Stimulated activated CD4-positive, alpha-beta T cell treated with anti-CD3 and anti-CD28 coated beads, Interleukin-1b, Interleukin-23, amount 100 ng/mL, for 1 hour (primary cell): ENCODE measurements around the gene UIMC1.
A peak's percentile ranks its signal among the peaks of the same experiment; 100 is the strongest.
"Not testable (repeated sequence)": the region's sequence is repeated elsewhere in the genome, so short reads cannot be mapped to it uniquely, and the experiment has no call there.

Source experiments
- DNase-seq, 2 donors: peaks; one replicate each; pipeline ENCODE4 v3.0.0-alpha.2; 2020; ENCODE audit warnings: low read depth in 2 of 2

Gene UIMC1

DNA sequence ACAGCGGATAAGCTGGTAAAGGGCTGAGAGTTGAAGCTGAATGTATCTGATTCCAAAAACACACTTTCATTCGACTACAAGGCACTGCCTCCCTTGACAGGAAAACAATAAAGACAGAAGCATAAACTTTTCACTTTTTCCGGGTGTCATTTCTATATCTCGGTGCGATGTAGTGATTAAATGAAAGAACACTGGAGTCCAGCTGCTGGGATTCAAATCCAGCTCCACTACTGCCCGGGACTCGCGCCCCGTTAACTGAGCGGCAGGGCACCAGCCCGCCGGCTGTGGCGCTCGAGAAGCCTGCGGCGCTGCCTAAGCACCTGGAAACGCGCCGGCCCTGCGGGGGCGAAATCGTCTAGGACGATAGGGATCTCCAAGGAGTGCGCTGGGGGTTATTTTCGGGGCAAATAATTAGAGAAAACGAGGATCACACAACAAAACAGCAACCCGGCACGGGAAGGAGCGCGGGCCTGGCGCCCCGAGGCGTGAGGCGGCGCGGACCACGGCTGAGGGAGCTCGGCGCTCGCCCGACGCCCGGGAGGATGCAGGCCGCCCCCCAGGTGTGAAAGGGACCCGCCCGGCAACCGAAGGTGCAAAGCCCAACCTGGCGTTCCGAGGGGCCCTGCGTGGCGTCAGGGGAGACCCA, 837 bp downstream of the UIMC1 start:
- DNase-seq: peak in 1 of 2 donors; percentile 39

DNA sequence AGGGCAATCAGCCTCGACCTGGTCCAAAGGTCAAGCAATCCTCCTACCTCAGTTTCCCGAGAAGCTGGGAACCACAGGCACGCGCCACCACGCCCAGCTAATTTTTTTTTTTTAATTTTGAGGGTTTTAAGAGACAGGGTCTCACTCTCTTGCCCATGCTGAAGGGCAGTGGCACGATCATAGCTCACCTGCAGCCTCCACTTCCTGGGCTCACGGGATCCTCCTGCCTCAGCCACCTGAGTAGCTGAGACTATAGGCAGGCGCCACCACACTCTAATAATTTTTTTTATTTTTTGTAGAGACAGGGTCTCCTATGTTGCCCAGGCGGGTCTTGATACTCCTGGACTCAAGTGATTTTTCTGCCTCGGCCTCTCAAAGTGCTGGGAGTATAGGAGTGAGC, 1.6 kb downstream of the UIMC1 start:
- DNase-seq: no peak

DNA sequence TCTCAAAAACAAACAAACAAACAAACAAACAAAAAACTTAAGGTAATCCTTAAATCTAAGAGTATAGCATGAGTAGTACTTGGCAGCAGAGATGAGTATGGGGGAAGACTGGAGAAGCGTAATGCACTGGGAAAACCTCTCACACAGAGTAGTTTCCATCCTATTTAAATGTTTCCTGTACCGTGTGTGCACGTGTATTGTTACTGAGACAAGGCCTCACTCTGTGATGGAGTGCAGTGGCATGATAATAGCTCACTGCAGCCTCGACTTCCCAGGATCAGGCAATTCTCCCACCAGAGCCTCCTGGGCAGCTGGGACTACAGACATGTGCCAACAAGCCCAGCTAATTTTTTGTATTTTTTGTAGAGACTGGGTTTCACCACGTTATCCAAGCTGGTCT, 2.9 kb downstream of the UIMC1 start:
- DNase-seq: no peak

DNA sequence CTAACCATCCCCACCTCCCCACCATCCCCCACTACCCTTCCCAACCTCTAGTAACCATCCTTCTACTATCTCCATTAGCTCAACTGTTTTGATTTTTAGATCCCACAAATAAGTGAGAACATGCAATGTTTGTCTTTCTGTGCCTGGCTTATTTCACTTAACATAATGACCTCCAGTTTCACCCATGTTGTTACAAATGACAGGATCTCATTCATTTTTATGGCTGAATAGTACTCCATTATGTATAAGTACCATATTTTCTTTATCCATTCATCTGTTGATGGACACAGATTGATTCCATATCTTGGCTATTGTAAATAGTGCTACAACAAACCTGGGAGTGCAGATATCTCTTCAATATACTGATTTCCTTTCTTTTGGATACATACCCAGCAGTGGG, 7.1 kb downstream of the UIMC1 start:
- not testable (repeated sequence) for DNase-seq

DNA sequence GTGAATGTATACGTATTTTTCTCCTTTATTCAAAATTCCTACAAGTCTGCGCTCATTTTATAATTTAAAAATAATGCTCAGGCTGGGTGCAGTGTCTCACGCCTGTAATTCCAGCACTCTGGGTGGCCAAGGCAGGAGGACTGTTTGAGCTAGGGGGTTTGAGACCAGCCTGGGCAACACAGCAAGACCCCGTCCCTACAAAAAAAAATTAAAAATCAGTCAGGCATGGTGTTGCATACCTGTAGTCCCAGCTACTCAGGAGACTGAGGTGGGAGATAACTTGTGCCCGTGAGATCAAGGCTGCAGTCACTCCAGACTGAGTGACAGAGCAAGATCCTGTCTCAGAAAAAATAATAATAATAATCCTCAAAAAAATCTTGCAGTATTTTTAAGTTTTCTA, 7.8 kb downstream of the UIMC1 start:
- no peak for DNase-seq

DNA sequence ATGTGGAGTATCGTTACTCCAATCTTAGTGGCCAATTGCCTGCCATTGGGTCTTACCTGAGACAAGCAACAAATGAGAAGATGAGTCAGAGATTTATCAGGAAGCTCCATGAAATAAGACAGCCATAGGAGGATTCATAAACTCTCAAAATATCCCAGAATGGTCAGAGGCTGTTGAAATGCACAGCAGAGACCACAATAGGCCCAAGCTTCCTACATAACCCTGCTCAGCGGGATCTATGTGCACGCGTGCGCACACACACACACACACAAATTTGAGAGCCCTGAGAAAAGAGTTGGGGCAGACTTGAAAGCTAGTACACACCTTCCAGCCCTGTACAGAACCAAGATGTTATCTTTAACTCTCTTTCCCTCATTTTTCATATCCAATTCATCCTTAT, 9.8 kb downstream of the UIMC1 start:
- no peak for DNase-seq

DNA sequence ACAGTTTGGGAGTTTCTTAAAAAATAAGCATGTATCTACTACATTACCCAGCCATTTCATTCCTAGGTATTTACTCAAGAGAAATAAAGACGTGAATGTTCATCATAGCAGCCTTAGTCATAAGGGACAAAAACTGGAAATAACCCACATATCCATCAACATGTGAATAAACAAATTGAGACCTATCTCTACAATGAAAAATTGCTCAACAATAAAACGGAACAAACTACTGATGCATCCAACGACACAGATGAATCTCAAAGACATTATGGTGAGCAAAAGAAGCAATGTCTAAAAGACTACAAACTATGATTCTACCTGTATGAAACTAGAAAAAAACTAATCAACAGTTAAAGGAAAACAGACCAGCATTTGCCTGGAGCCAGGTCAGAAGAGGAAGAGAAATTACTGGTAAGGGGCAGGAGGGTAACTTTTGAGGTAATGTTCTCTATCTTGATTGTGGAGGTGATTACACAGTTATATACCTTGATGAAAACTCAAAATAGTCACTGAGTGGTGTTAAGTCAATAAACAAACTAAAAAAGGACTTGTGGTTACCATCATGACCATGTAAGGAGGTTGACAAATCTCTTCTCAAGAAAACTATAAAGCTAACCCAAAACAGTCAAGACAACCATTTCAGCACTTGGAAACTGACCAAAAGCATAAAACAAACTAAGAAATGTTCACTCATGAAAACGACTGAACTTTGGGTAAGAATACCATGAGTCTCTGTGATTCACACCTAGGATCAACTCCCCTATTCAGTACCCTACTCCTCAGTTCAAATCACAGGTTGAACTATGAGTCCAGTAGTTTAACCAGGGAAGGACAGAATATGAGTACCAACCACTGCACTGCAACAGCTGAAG, 10.4 kb downstream of the UIMC1 start:
- DNase-seq: no peak

DNA sequence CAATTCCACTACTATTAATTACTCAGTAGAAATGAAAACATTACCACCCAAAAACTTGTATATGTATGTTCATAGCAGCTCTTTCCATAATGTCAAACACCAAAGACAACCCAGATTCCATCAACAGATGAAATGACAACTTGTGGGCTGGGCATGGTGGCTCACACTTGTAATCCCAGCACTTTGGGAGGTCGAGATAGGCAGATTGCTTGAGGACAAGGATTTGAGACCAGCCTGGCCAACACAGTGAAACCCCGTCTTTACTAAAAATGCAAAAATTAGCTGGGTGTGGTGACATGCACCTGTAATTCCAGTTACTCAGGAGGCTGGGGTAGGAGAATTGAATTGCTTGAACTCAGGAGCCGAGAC, 11.5 kb downstream of the UIMC1 start:
- DNase-seq: no peak

DNA sequence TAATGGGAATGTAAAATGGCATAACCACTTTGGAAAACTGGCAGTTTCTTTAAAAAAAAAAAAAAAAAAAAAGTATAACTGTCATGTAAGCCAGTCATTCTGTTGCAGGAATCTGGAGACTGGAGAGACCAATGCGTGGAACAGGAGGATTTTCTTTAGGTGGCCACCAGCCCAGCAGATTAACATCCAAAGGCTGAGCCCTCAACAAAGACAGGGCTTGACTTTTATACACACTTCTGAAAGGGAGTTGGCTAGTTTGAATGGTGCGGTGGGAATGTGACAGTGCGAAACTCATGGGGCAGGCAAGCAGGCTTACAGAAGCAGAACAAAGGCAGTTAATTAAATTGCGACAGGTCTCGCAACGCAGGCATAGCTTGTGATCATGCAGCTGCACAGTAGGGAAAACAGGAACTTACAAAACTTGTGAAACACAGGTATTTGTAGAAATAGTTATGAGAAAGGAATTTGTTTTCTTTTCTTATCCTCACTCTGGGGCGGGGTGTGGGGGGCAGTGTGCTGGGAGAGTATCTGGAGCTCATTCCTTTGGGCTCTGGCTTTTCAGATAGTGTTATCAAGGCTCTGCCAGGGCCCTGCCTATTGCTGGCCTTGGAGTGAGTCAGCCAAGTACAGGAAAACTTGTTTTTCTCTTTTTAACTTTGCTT, 12.0 kb downstream of the UIMC1 start:
- no peak for DNase-seq

DNA sequence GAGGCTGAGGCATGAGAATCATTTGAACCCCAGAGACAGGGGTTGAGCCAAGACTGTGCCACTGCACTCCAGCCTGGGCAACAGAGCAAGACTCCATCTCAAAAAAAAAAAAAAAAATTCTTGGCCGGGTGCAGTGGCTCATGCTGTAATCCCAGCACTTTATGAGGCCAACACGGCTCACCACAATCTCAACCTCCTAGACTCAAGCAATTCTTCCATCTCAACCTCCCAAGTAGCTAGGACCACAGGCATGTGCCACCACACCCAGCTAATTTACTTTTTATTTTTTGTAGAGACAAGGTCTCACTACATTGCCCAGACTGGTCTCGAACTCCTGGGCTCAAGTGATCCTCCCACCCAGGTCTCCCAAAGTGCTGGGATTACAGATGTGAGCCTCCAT, 13.5 kb downstream of the UIMC1 start:
- not testable (repeated sequence) for DNase-seq

DNA sequence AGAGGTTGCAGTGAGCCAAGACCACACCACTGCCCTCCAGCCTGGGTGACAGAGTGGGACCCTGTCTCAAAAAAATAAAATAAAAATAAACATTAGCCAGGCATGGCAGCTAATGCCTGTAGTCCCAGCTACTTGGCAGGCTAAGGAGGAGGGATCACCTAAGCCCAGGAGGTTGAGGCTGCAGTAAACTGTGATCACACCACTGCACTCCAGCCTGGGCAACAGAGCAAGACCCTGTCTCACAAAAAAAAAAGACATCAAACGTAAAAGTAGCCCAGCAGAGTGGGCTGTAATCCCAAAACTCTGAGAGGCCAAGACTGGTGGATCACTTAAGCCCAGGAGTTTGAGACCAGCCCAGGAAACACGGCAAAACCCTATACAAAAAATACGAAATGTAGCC, 19.0 kb downstream of the UIMC1 start:
- no peak for DNase-seq

DNA sequence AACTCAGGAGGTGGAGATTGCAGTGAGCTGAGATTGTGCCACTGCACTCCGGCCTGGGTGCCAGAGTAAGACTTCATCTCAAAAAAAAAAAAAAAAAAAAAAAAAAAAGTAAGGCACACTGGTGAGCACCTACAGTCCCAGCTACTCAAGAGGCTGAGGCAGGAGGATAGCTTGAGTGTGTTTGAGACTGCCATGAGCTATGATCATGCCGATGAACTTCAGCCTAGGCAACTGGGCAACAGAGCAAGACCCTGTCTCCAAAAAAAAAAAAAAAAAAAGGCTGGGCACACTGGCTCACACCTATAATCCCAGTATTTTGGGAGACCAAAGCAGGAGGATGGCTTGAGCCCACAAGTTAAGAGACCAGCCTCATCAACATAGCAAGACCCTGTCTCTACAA, 20.3 kb downstream of the UIMC1 start:
- DNase-seq: no peak

DNA sequence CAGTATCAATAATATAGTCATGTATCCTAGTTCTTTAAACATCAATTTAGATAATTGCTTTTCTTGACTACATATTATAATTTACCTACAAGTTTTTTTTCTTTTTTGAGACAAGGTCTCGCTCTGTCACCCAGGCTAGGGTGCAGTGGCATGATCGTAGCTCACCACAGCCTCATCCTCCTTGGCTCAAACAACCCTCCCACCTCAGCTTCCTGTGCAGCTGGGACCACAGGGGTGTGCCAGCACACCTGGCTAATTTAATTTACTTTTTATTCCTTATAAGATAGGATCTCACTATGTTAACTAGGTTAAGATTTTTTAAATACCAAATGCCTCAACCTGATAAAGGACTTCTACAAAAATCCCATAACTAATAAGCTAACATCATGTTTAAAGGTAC, 21.1 kb downstream of the UIMC1 start:
- DNase-seq: no peak

DNA sequence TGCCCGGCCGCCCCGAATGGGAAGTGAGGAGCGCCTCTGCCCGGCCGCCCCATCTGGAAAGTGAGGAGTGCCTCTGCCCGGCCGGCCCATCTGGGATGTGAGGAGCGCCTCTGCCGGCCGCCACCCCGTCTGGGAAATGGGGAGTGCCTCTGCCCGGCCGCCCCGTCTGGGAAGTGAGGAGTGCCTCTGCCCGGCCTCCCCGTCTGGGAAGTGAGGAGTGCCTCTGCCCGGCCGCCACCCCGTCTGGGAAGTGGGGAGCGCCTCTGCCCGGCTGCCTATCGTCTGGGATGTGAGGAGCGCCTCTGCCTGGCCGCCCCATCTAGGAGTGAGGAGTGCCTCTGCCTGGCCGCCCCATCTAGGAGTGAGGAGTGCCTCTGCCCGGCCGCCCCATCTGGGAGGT, 22.4 kb downstream of the UIMC1 start:
- DNase-seq: not testable (repeated sequence)

DNA sequence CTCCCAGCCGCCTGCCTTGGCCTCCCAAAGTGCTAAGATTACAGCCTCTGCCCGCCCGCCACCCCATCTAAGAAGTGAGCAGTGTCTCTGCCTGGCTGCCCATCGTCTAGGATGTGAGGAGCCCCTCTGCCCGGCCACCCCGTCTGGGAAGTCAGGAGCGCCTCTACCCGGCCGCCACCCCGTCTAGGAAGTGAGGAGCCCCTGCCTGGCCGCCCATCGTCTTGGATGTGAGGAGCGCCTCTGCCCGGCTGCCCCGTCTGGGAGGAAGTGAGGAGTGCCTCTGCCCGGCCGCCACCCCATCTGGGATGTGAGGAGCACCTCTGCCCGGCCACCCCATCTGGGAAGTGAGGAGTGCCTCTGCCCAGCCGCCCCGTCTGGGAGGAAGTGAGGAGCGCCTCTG, 23.0 kb downstream of the UIMC1 start:
- not testable (repeated sequence) for DNase-seq

DNA sequence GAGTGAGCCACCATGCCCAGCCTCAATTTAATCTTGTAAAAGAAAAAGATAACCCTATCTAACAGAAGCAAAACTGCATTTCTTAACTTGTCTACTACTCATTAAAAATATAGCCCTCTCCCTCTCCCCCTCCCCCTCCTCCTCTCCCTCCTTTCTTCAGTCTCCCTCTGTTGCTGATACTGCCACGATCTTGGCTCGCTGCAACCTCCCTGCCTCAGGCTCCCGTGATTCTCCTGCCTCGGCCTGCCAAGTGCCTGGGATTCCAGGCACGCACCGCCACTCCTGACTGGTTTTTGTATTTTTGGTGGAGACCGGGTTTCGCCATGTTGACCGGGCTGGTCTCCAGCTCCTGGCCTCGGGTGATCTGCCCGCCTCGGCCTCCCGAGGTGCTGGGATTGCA, 23.5 kb downstream of the UIMC1 start:
- DNase-seq: not testable (repeated sequence)

DNA sequence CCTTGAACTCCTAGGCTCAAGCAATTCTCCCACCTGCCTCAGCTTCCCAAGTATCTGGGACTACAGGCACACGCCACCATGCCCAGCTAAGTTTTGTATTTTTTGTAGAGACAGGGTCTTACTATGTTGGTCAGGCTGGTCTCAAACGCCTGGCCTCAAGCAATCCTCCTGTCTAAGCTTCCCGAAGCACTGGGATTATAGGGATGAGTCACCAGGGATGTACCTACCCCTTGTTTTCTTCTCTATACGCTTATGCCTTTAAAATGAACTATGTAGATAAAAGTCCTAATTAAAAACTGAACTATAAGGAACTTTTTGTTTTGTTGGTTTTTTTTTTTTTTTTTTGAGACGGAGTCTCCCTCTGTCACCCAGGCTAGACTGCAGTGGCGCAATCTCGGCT, 25.8 kb downstream of the UIMC1 start:
- DNase-seq: no peak

DNA sequence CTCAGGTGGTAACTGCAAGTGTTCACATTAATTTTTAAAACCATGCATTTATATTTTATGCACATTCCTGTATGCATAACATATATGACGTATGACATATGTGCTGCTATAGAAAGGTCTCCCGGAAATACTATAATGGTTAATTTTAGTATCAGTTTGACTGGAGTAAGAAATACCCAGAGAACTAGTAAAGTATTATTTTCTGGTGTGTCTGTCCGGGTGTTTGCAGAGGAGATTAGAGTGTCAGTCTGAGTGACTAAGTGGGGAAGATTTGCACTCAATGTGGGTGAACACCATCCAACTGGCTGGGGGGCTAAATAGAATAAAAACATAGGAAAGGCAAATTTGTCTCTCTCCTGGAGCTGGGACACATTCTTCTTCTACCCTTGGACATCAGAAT, 26.9 kb downstream of the UIMC1 start:
- no peak for DNase-seq

DNA sequence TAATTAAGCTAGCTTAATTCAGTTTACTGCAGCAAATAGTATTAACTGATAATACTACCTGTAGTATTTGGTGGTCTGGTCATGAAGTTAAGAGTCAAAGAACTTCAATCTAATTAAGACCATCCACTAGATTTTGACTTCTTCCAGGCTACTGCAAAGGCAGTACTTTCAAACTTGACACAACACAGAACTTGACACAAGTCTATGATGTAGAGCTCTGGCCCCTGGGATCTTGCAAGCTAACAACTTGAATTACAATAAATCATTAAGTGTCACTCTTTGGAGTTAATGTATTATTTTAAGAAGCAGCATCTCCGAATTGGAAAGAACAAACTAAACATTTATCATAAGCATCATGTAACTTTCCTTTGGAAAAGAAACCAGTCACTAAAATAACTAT, 40.9 kb downstream of the UIMC1 start:
- DNase-seq: no peak

DNA sequence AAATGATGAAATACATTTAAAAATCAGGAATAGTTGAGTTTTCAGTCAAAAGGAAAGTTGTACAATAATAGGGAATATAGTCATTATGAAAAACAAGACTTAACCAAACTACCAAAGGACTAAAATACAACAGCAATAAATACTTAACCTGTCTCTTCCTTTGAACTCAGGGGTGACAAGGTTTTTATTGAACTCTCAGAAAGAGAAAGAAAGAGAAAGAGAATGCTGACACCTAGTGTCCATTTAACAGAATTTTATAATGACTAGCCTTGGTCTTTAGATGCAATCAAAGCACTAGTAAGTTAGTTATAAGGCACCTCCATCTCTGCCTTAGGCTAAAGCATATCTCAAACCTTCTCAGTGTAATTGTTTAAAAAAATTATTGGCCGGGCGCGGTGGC, 47.5 kb downstream of the UIMC1 start:
- DNase-seq: no peak

DNA sequence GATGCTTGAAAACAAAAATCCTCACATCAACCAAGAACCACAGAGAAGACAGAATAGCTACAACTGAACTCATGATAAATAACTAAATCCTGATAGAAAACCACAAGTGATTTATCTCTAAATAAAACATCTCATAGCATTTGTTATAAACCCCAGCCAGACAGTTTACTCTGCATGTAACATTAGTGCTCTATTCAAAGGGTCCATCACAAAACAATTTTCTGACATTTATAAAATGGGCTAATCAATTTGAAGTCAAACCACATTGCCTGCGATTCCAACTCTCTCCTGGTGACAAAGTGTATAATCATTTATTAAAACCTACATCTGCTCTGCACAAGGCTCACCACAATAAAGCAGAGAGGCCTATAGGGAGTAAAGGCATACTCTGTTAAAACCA, 49.8 kb downstream of the UIMC1 start:
- DNase-seq: no peak

DNA sequence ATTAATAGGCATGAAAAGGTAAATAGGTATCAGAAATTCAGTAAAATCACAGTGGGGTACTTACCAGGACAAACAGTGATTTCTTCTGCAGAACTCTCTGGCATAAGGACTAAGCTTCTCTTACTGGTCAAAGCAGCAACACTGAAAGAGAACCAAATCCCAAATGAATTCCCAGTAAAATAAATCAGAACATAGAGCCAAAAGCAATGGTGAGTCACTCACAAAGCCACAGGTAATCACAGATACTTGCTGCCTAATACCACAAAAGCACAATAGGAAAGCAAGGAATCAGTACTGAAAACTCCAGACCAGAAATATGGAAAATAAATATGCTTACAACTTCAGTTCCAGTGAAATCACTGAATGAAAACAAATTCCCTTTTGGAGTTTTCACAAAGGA, 50.7 kb downstream of the UIMC1 start:
- no peak for DNase-seq

DNA sequence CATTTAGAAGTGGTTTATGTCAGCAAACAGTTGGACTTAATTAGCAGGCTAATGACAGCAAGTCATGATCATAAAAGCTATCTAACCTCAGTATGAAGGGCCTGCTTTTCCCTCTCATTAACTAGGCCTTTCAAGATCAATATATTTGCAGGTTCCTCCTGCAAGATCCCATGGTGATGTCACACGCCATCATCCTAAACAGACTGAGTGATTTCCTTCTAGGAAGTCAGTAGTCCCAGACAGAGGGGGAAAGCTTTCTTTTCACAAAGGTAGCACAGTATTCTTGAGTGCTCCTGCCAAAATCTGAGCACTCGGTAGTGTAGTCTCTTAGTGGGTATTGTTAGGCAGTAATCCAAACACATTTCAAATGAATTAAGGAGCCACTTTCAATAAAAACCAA, 52.5 kb downstream of the UIMC1 start:
- DNase-seq: no peak
